Stimulated activated CD8-positive, alpha-beta memory T cell treated with anti-CD3 and anti-CD28 coated beads, Interleukin-4, amount 100 ng/mL, for 4 hours (primary cell): ENCODE measurements around the gene ZRANB3.
"Not testable (repeated sequence)": the region's sequence is repeated elsewhere in the genome, so short reads cannot be mapped to it uniquely, and the experiment has no call there.

Experiments
- DNase-seq, 2 donors: peaks; one replicate each; pipeline ENCODE4 v3.0.0-alpha.2; 2020; ENCODE audit warnings: low read depth in 2 of 2, low spot score in 1 of 2

The ZRANB3 gene

GRCh38 chr2:135490376-135490775 is 40.6 kb downstream of the ZRANB3 start:
- DNase-seq, result no peak

GRCh38 chr2:135485441-135485840 is 45.6 kb downstream of the ZRANB3 start:
- no peak for DNase-seq

GRCh38 chr2:135475128-135475527 is 55.9 kb downstream of the ZRANB3 start:
- DNase-seq, result no peak

GRCh38 chr2:135473567-135473966 is 57.5 kb downstream of the ZRANB3 start:
- DNase-seq, result no peak

GRCh38 chr2:135471106-135471505 is 59.9 kb downstream of the ZRANB3 start:
- no peak for DNase-seq

- no peak for DNase-seq
These were observed 73.7 kb downstream of the ZRANB3 start for GRCh38 chr2:135457279-135457678.

GRCh38 chr2:135456835-135457234 is 74.2 kb downstream of the ZRANB3 start:
- DNase-seq, result no peak

- no peak for DNase-seq
These were observed 74.6 kb downstream of the ZRANB3 start for GRCh38 chr2:135456431-135456830.

- no peak for DNase-seq
These were observed 76.4 kb downstream of the ZRANB3 start for GRCh38 chr2:135454608-135455007.

- DNase-seq, result not testable (repeated sequence)
These were observed 78.0 kb downstream of the ZRANB3 start for GRCh38 chr2:135453027-135453426.

- no peak for DNase-seq
These were observed 79.1 kb downstream of the ZRANB3 start for GRCh38 chr2:135451966-135452365.

- DNase-seq, result not testable (repeated sequence)
These were observed 88.0 kb downstream of the ZRANB3 start for GRCh38 chr2:135443013-135443412.

- DNase-seq, result not testable (repeated sequence)
These were observed 95.9 kb downstream of the ZRANB3 start for GRCh38 chr2:135435155-135435554.

GRCh38 chr2:135424849-135425248 is 106.2 kb downstream of the ZRANB3 start:
- DNase-seq, result no peak

GRCh38 chr2:135422898-135423297 is 108.1 kb downstream of the ZRANB3 start:
- no peak for DNase-seq

GRCh38 chr2:135411646-135412045 is 119.4 kb downstream of the ZRANB3 start:
- no peak for DNase-seq

- DNase-seq, result no peak
These were observed 121.6 kb downstream of the ZRANB3 start for GRCh38 chr2:135409436-135409835.

- not testable (repeated sequence) for DNase-seq
These were observed 134.8 kb downstream of the ZRANB3 start for GRCh38 chr2:135396259-135396658.

- DNase-seq, result no peak
These were observed 144.0 kb downstream of the ZRANB3 start for GRCh38 chr2:135386993-135387392.

- no peak for DNase-seq
These were observed 152.4 kb downstream of the ZRANB3 start for GRCh38 chr2:135378591-135378990.

- DNase-seq, result no peak
These were observed 157.3 kb downstream of the ZRANB3 start for GRCh38 chr2:135373702-135374101.

GRCh38 chr2:135349941-135350340 is 181.1 kb downstream of the ZRANB3 start:
- DNase-seq, result no peak

- not testable (repeated sequence) for DNase-seq
These were observed 182.8 kb downstream of the ZRANB3 start for GRCh38 chr2:135348096-135348704.
